OCI-LY7 (cell line): ENCODE data around the gene CRYBG3. TPM values are rescaled to one million over a fixed set of nuclear protein-coding genes. Genes with fewer than 3 reads are reported as not detected.

Source experiments
- BruUV-seq: library from RNA; stranded (reverse); fragments of 400-500 nt; replicated peaks from 2 replicates; lab custom pipeline; 2021; lab: Mats Ljungman, UMichigan
- CTCF ChIA-PET: fragments of 300-600 bp; sonication (Branson Sonifier 250); formaldehyde crosslinking; loops from one replicate; lab custom pipeline; 2022; ENCODE audit warnings: antibody characterized with exemption; ENCODE audit not compliant: unreplicated experiment; lab: Charles Lee
- POLR2A ChIA-PET: fragments of 300-600 bp; sonication (Branson Sonifier 250); formaldehyde crosslinking; loops from one replicate; lab custom pipeline; 2022; ENCODE audit warnings: antibody characterized with exemption; lab: Charles Lee
- DNase-seq: peaks from one replicate; pipeline ENCODE4 v3.0.0-alpha.2; 2015; ENCODE audit warnings: low spot score
- H2AFZ ChIP-seq: fragments of 200-600 bp; sonication (generic), shearing (Covaris generic); 2 replicates; pipeline ENCODE4 v1.6.1; 2014; ENCODE audit warnings: mild to moderate bottlenecking, antibody characterized with exemption, low read length, moderate library complexity
- H3K27ac ChIP-seq: fragments of 200-600 bp; sonication (generic); 2 replicates; pipeline ENCODE4 v1.5.1; 2014; ENCODE audit warnings: mixed run types, low read depth, mild to moderate bottlenecking, moderate library complexity, low read length, inconsistent platforms; ENCODE audit not compliant: poor library complexity, severe bottlenecking
- H3K36me3 ChIP-seq: fragments of 200-600 bp; sonication (generic); 2 replicates; pipeline ENCODE4 v1.6.1; 2014; ENCODE audit warnings: mild to moderate bottlenecking, antibody characterized with exemption, low read length, moderate library complexity, mixed read lengths; ENCODE audit not compliant: insufficient read depth
- H3K4me1 ChIP-seq: fragments of 200-600 bp; sonication (generic); 2 replicates; pipeline ENCODE4 v1.5.1; 2014; ENCODE audit warnings: mild to moderate bottlenecking, low read length; ENCODE audit not compliant: insufficient read depth, poor library complexity, severe bottlenecking
- H3K4me2 ChIP-seq: fragments of 200-600 bp; sonication (generic); 2 replicates; pipeline ENCODE4 v1.6.1; 2014; ENCODE audit warnings: mild to moderate bottlenecking, low read length
- H3K4me3 ChIP-seq: fragments of 200-600 bp; sonication (generic); 2 replicates; pipeline ENCODE4 v1.5.1; 2014; ENCODE audit warnings: mild to moderate bottlenecking, low read depth, low read length; ENCODE audit not compliant: poor library complexity, severe bottlenecking
- H3K79me2 ChIP-seq: fragments of 200-600 bp; sonication (generic); 2 replicates; pipeline ENCODE4 v1.6.1; 2016; ENCODE audit warnings: low read depth, mild to moderate bottlenecking, low read length, moderate library complexity, mixed read lengths; ENCODE audit not compliant: insufficient read depth
- H3K9me2 ChIP-seq: fragments of 200-600 bp; sonication (generic); 2 replicates; pipeline ENCODE4 v1.6.1; 2016; ENCODE audit warnings: mild to moderate bottlenecking, low read length, mixed read lengths; ENCODE audit not compliant: insufficient read depth
- H3K9me3 ChIP-seq: fragments of 200-600 bp; sonication (generic); 2 replicates; pipeline ENCODE4 v1.6.1; 2014; ENCODE audit warnings: mild to moderate bottlenecking, mixed run types, low read length, mixed read lengths
- H4K20me1 ChIP-seq: fragments of 200-600 bp; sonication (generic); 2 replicates; pipeline ENCODE4 v1.6.1; 2014; ENCODE audit warnings: mild to moderate bottlenecking, antibody characterized with exemption, low read length, moderate library complexity, mixed read lengths; ENCODE audit not compliant: insufficient read depth
- CTCF ChIP-seq: fragments of 200-600 bp; sonication (generic); conservative IDR thresholded peaks from 2 replicates; pipeline ENCODE4 v1.5.1; 2014; ENCODE audit warnings: mild to moderate bottlenecking, antibody characterized with exemption, low read length, moderate library complexity, mixed read lengths
- EZH2phosphoT487 ChIP-seq: fragments of 200-600 bp; sonication (generic); IDR thresholded peaks from 2 replicates; pipeline ENCODE4 v1.6.1; 2018; ENCODE audit warnings: low read depth, borderline replicate concordance, mild to moderate bottlenecking, mixed run types, antibody characterized with exemption, low read length, moderate library complexity, mixed read lengths
- intact Hi-C: fragments of 100-400 bp; cut with micrococcal nuclease; formaldehyde crosslinking; loops from one replicate; pipeline ENCODE4 v1.10.0; 2022; ENCODE audit not compliant: unreplicated experiment
- total RNA-seq, 2 experiments: library from RNA; depleted of rRNA in 1 of 2; stranded (reverse); fragments of >200 nt in 1 of 2; shearing (Covaris generic) in 1 of 2; gene quantifications; 2 replicates each; pipeline ENCODE4 v1.2.3, GENCODE V29; 2014 to 2022

Gene CRYBG3
- total RNA-seq, 2 experiments from 2014 or later = 0.22 to 0.46 TPM

- Histone ChIP-seq H3K36me3 (no peaks in the 10 kb centered on the region), H4K20me1 (no peaks in the 10 kb centered on the region), H3K27ac (no peak overlapping the region), H3K4me2 (peak overlapping the region; percentile 96), H3K9me2 (no peaks in the 10 kb centered on the region), H3K4me1 (peaks cover 32% of the 10 kb centered on the region), H2AFZ (peak overlapping the region; percentile 68; the same call in 1 of the 2 replicates), H3K9me3 (no peaks in the 10 kb centered on the region), H3K4me3 (peak overlapping the region; percentile 73), H3K79me2 (peaks cover 28% of the 10 kb centered on the region; the same call in 1 of the 2 replicates)
- ChIA-PET CTCF (no interaction called here), POLR2A (no interaction called here)
- intact Hi-C loops = loop anchor here (2.0 to 5.0 kb wide), 2 partner anchors 34 to 211 kb away; partner anchors contain the start of gene ARL6
- TF ChIP-seq EZH2phosphoT487 (no peak), CTCF (no peak)
- BruUV-seq = no TSS peak
- DNase-seq = no peak
These were observed 151.2 kb downstream of the CRYBG3 start for GRCh38 chr3:97972976-97973375.

GRCh38 chr3:97974996-97975395 is 153.2 kb downstream of the CRYBG3 start:
- H3K27ac ChIP-seq = no peak overlapping the region
- ChIA-PET CTCF (no interaction called here), POLR2A (interaction anchor here (0.8 to 1.9 kb wide), 2 partner anchors 30 to 56 kb away, joined by 3 to 4 read pairs; no protein-coding TSS in a partner anchor)
- TF ChIP-seq EZH2phosphoT487 (no peak), CTCF (no peak)
- no TSS peak for BruUV-seq
- no peak overlapping the region for H3K4me3 ChIP-seq
- peaks cover 16% of the 10 kb centered on the region; the same call in 1 of the 2 replicates for H3K79me2 ChIP-seq
- H3K36me3 ChIP-seq = no peaks in the 10 kb centered on the region
- peak; percentile 6 for DNase-seq
- H3K4me2 ChIP-seq = no peak overlapping the region
- H3K4me1 ChIP-seq = peaks cover 23% of the 10 kb centered on the region
- H4K20me1 ChIP-seq = no peaks in the 10 kb centered on the region
- no peaks in the 10 kb centered on the region for H3K9me3 ChIP-seq
- no peaks in the 10 kb centered on the region for H3K9me2 ChIP-seq
- intact Hi-C loops = loop anchor here (5.0 kb wide), 1 partner anchor 213 kb away; the partner anchor contains the start of gene ARL6
- H2AFZ ChIP-seq = peak overlapping the region; percentile 51

GRCh38 chr3:97975466-97975865 is 153.7 kb downstream of the CRYBG3 start:
- ChIA-PET CTCF (no interaction called here), POLR2A (interaction anchor here (0.8 to 1.9 kb wide), 2 partner anchors 29 to 56 kb away, joined by 3 to 4 read pairs; no protein-coding TSS in a partner anchor)
- intact Hi-C loops = no loop called here

More at GRCh38 chr3:97975466-97975865, 153.7 kb downstream of the CRYBG3 start:
- no peak overlapping the region for H3K4me2 ChIP-seq
- no peak overlapping the region; the same call in 1 of the 2 replicates for H2AFZ ChIP-seq
- H3K79me2 ChIP-seq = peaks cover 12% of the 10 kb centered on the region; the same call in 1 of the 2 replicates
- H3K4me1 ChIP-seq = peaks cover 18% of the 10 kb centered on the region
- no peak overlapping the region for H3K27ac ChIP-seq
- no peaks in the 10 kb centered on the region for H3K9me3 ChIP-seq
- BruUV-seq = no TSS peak
- no peak for DNase-seq
- no peaks in the 10 kb centered on the region for H3K36me3 ChIP-seq
- TF ChIP-seq EZH2phosphoT487 (no peak), CTCF (peak; percentile 60)
- H4K20me1 ChIP-seq = no peaks in the 10 kb centered on the region
- no peak overlapping the region for H3K4me3 ChIP-seq
- no peaks in the 10 kb centered on the region for H3K9me2 ChIP-seq
